Neural cell (in vitro differentiated cells): ENCODE measurements around the gene VENTX. TPM values are rescaled to one million over a fixed set of nuclear protein-coding genes. Genes with fewer than 3 reads are reported as not detected.

Experiments used
- H2AFZ ChIP-seq: fragments of 200-600, 300-800 bp; sonication (generic), shearing (Covaris generic); 2 replicates; pipeline ENCODE4 v1.6.0; 2014; ENCODE audit warnings: low read depth, mild to moderate bottlenecking, antibody characterized with exemption, low read length, moderate library complexity
- H3F3A ChIP-seq: fragments of 200-600 bp; shearing (Covaris generic); 2 replicates; pipeline ENCODE4 v1.6.1; 2016; ENCODE audit warnings: mild to moderate bottlenecking, moderate library complexity, mixed read lengths, antibody characterized with exemption, low read length; ENCODE audit not compliant: insufficient read depth, poor library complexity, severe bottlenecking
- H3K27ac ChIP-seq: fragments of 200-600, 300-800 bp; sonication (generic), shearing (Covaris generic); 2 replicates; pipeline ENCODE4 v1.5.1; 2014; ENCODE audit warnings: mild to moderate bottlenecking, low read length, moderate library complexity
- H3K27me3 ChIP-seq: fragments of 300-800, 200-600 bp; sonication (generic), shearing (Covaris generic); 2 replicates; pipeline ENCODE4 v1.6.0; 2014; ENCODE audit warnings: mild to moderate bottlenecking, low read depth, low read length, moderate library complexity; ENCODE audit not compliant: insufficient read depth
- H3K36me3 ChIP-seq: fragments of 300-800, 200-600 bp; sonication (generic), shearing (Covaris generic); 2 replicates; pipeline ENCODE4 v1.5.1; 2014; ENCODE audit warnings: mild to moderate bottlenecking, antibody characterized with exemption, low read length, moderate library complexity; ENCODE audit not compliant: insufficient read depth
- H3K4me2 ChIP-seq: fragments of 300-800, 200-600 bp; sonication (generic), shearing (Covaris generic); 2 replicates; pipeline ENCODE4 v1.6.0; 2014; ENCODE audit warnings: mild to moderate bottlenecking, low read length
- H3K4me3 ChIP-seq: fragments of 300-800, 200-600 bp; sonication (generic), shearing (Covaris generic); 2 replicates; pipeline ENCODE4 v1.5.1; 2014; ENCODE audit warnings: mild to moderate bottlenecking, low read length, moderate library complexity
- H3K79me2 ChIP-seq: fragments of 200-600 bp; shearing (Covaris generic); replicated peaks from 2 replicates; pipeline ENCODE4 v1.6.0; 2014; ENCODE audit warnings: mild to moderate bottlenecking, low read length, moderate library complexity; ENCODE audit not compliant: insufficient read depth
- H3K9ac ChIP-seq: fragments of 300-800, 200-600 bp; sonication (generic), shearing (Covaris generic); 2 replicates; pipeline ENCODE4 v1.6.1; 2016; ENCODE audit warnings: mild to moderate bottlenecking, low read length, mixed read lengths
- H3K9me2 ChIP-seq: fragments of 200-600 bp; shearing (Covaris generic); 2 replicates; pipeline ENCODE4 v1.6.1; 2016; ENCODE audit warnings: mild to moderate bottlenecking, low read length, mixed read lengths; ENCODE audit not compliant: insufficient read depth
- H3K9me3 ChIP-seq: fragments of 200-600, 300-800 bp; sonication (generic), shearing (Covaris generic); 2 replicates; pipeline ENCODE4 v1.6.1; 2016; ENCODE audit warnings: mild to moderate bottlenecking, mixed run types, low read length, moderate library complexity, mixed read lengths
- H4K20me1 ChIP-seq: fragments of 200-600 bp; shearing (Covaris generic); 2 replicates; pipeline ENCODE4 v1.6.1; 2016; ENCODE audit warnings: mild to moderate bottlenecking, mixed run types; ENCODE audit not compliant: insufficient read depth
- CTCF ChIP-seq: fragments of 450-650 bp; IDR thresholded peaks from 2 replicates; pipeline ENCODE4 v1.5.1; 2014; ENCODE audit warnings: antibody characterized with exemption, mild to moderate bottlenecking, moderate library complexity; ENCODE audit not compliant: poor library complexity, severe bottlenecking
- EP300 ChIP-seq: fragments of 450-650 bp; conservative IDR thresholded peaks from 2 replicates; pipeline ENCODE4 v1.6.1; 2014; ENCODE audit warnings: antibody characterized with exemption, mild to moderate bottlenecking, moderate library complexity; ENCODE audit not compliant: poor library complexity, severe bottlenecking
- EZH2 ChIP-seq: fragments of 200-600, 300-800 bp; shearing (Covaris generic), sonication (generic); IDR thresholded peaks from 2 replicates; pipeline ENCODE4 v1.6.1; 2014; ENCODE audit warnings: antibody characterized with exemption, low read length, borderline replicate concordance, mild to moderate bottlenecking; ENCODE audit not compliant: insufficient read depth, poor library complexity, severe bottlenecking
- MXI1 ChIP-seq: fragments of 450-650 bp; conservative IDR thresholded peaks from 2 replicates; pipeline ENCODE4 v1.6.1; 2014; ENCODE audit warnings: antibody characterized with exemption, mild to moderate bottlenecking; ENCODE audit not compliant: poor library complexity, severe bottlenecking
- POLR2AphosphoS5 ChIP-seq: IDR thresholded peaks from 2 replicates; pipeline ENCODE4 v1.6.1; 2012
- RAD21 ChIP-seq: fragments of 450-650 bp; conservative IDR thresholded peaks from 2 replicates; pipeline ENCODE4 v1.6.1; 2014; ENCODE audit warnings: antibody characterized with exemption, mild to moderate bottlenecking, moderate library complexity
- REST ChIP-seq: IDR thresholded peaks from 2 replicates; pipeline ENCODE4 v1.6.1; 2012; ENCODE audit warnings: borderline replicate concordance
- SMC3 ChIP-seq: fragments of 450-650 bp; conservative IDR thresholded peaks from 2 replicates; pipeline ENCODE4 v1.6.1; 2014; ENCODE audit warnings: antibody characterized with exemption, mild to moderate bottlenecking, moderate library complexity; ENCODE audit not compliant: poor library complexity
- TAF1 ChIP-seq: IDR thresholded peaks from 2 replicates; pipeline ENCODE4 v1.6.1; 2012; ENCODE audit warnings: low read depth
- polyA plus RNA-seq: library from polyadenylated mRNA; depleted of rRNA; stranded (reverse); fragments of >200 nt; gene quantifications from 2 replicates; pipeline ENCODE4 v1.2.3, GENCODE V29; 2014

VENTX gene
- polyA plus RNA-seq, 1 donor from 2014 or later: not detected

GRCh38 chr10:133195096-133195495 lies 42.6 kb upstream of the VENTX start:
- Histone ChIP-seq H3K9me2 (no peaks in the 10 kb centered on the region), H3K79me2 (no peaks in the 10 kb centered on the region), H3F3A (no peaks in the 10 kb centered on the region), H4K20me1 (no peaks in the 10 kb centered on the region), H3K4me3 (no peak overlapping the region), H3K27ac (no peak overlapping the region), H3K4me2 (no peak overlapping the region), H3K9me3 (no peaks in the 10 kb centered on the region), H3K36me3 (no peaks in the 10 kb centered on the region), H2AFZ (no peak overlapping the region), H3K27me3 (no peaks in the 10 kb centered on the region), H3K9ac (no peak overlapping the region)
- TF ChIP-seq POLR2AphosphoS5: no peak

GRCh38 chr10:133195611-133196010 lies 42.0 kb upstream of the VENTX start:
- Histone ChIP-seq H3K9me3 (no peaks in the 10 kb centered on the region), H3K27me3 (no peaks in the 10 kb centered on the region), H3F3A (no peaks in the 10 kb centered on the region), H3K9ac (no peak overlapping the region), H2AFZ (no peak overlapping the region), H4K20me1 (no peaks in the 10 kb centered on the region), H3K79me2 (no peaks in the 10 kb centered on the region), H3K4me3 (no peak overlapping the region), H3K27ac (no peak overlapping the region), H3K9me2 (no peaks in the 10 kb centered on the region), H3K36me3 (no peaks in the 10 kb centered on the region), H3K4me2 (no peak overlapping the region)
- TF ChIP-seq SMC3: no peak
- TF ChIP-seq TAF1: no peak
- no peak for TF ChIP-seq REST
- TF ChIP-seq EP300: no peak
- TF ChIP-seq EZH2: no peak

- Histone ChIP-seq H3K27me3 (no peaks in the 10 kb centered on the region), H3K36me3 (no peaks in the 10 kb centered on the region), H3K79me2 (no peaks in the 10 kb centered on the region), H3K9me2 (no peaks in the 10 kb centered on the region), H2AFZ (no peak overlapping the region), H3K4me2 (no peak overlapping the region), H3F3A (no peaks in the 10 kb centered on the region), H3K27ac (no peak overlapping the region), H3K9me3 (no peaks in the 10 kb centered on the region), H4K20me1 (no peaks in the 10 kb centered on the region), H3K9ac (no peak overlapping the region), H3K4me3 (no peak overlapping the region)
- no peak for TF ChIP-seq POLR2AphosphoS5
- TF ChIP-seq SMC3: no peak
- TF ChIP-seq CTCF: no peak
- TF ChIP-seq EZH2: no peak
- no peak for TF ChIP-seq MXI1
- no peak for TF ChIP-seq EP300
- TF ChIP-seq RAD21: no peak
- TF ChIP-seq TAF1: no peak
- TF ChIP-seq REST: no peak
Observed at GRCh38 chr10:133196221-133196915, 41.3 kb upstream of the VENTX start.
